MCF 10A (cell line): ENCODE results near the gene NCK2. TPM values are rescaled to one million over a fixed set of nuclear protein-coding genes. Genes with fewer than 3 reads are reported as not detected.
"Not testable (repeated sequence)": the region's sequence is repeated elsewhere in the genome, so short reads cannot be mapped to it uniquely, and the experiment has no call there.

Experiments used
- BruUV-seq: library from RNA; stranded (reverse); fragments of 400-500 nt; replicated peaks from 2 replicates; lab custom pipeline; 2021; lab: Mats Ljungman, UMichigan
- CTCF ChIA-PET: fragments of 300-600 bp; sonication (Branson Sonifier 250); formaldehyde crosslinking; extraction: SDS; loops from one replicate; lab custom pipeline; 2021; ENCODE audit warnings: antibody characterized with exemption, inconsistent platforms; lab: Yijun Ruan, JAX
- POLR2A ChIA-PET: fragments of 300-600, 350-650 bp; sonication (Branson Sonifier 250); formaldehyde crosslinking; extraction: SDS; loops from one replicate; lab custom pipeline; 2020; ENCODE audit warnings: antibody characterized with exemption, inconsistent platforms; lab: Yijun Ruan, JAX
- DNase-seq: peaks from one replicate; pipeline ENCODE4 v3.0.0-alpha.2; 2018; ENCODE audit not compliant: unreplicated experiment
- H3K27ac Mint-ChIP-seq: one replicate; pipeline ENCODE4 v1.8.0; 2022; ENCODE audit warnings: mild to moderate bottlenecking, low read depth, mixed read lengths; ENCODE audit not compliant: unreplicated experiment
- H3K27me3 Mint-ChIP-seq: one replicate; pipeline ENCODE4 v1.8.0; 2022; ENCODE audit warnings: mixed read lengths; ENCODE audit not compliant: insufficient read depth, unreplicated experiment
- H3K36me3 Mint-ChIP-seq: one replicate; pipeline ENCODE4 v1.8.0; 2022; ENCODE audit warnings: mild to moderate bottlenecking, moderate library complexity, mixed read lengths; ENCODE audit not compliant: insufficient read depth, unreplicated experiment
- H3K4me1 Mint-ChIP-seq: one replicate; pipeline ENCODE4 v1.8.0; 2022; ENCODE audit warnings: mixed read lengths; ENCODE audit not compliant: insufficient read depth, unreplicated experiment
- H3K4me3 Mint-ChIP-seq: one replicate; pipeline ENCODE4 v1.8.0; 2022; ENCODE audit warnings: mild to moderate bottlenecking, moderate library complexity, mixed read lengths; ENCODE audit not compliant: unreplicated experiment
- H3K9me3 Mint-ChIP-seq: one replicate; pipeline ENCODE4 v1.8.0; 2022; ENCODE audit warnings: mixed read lengths; ENCODE audit not compliant: unreplicated experiment
- CTCF ChIP-seq: fragments of 200-600 bp; IDR thresholded peaks from one replicate; pipeline ENCODE4 v1.8.0; 2022; ENCODE audit warnings: antibody characterized with exemption, mild to moderate bottlenecking; ENCODE audit not compliant: unreplicated experiment
- intact Hi-C: fragments of 100-400 bp; cut with micrococcal nuclease; formaldehyde crosslinking; loops from 2 replicates; pipeline ENCODE4 v1.14.1; 2022
- total RNA-seq: library from RNA; stranded (reverse); gene quantifications from 2 replicates; pipeline ENCODE4 v1.2.3, GENCODE V29; 2022

The NCK2 gene
- total RNA-seq, 1 experiment from 2014 or later, result 36.5 TPM

- no peak for TF ChIP-seq CTCF
- no peak overlapping the region for H3K27ac Mint-ChIP-seq
- POLR2A ChIA-PET, result no interaction called here
- H3K4me3 Mint-ChIP-seq, result no peak overlapping the region
- intact Hi-C loops, result no loop called here
- CTCF ChIA-PET, result interaction anchor here (0.6 to 1.6 kb wide), 2 partner anchors 9 to 178 kb away, joined by 3 read pairs; no protein-coding TSS in a partner anchor
- no TSS peak for BruUV-seq
- no peak for DNase-seq
- H3K27me3 Mint-ChIP-seq, result no peaks in the 10 kb centered on the region
- peaks cover 10% of the 10 kb centered on the region for H3K4me1 Mint-ChIP-seq
- H3K9me3 Mint-ChIP-seq, result no peaks in the 10 kb centered on the region
- peaks cover 9% of the 10 kb centered on the region for H3K36me3 Mint-ChIP-seq
These were observed 10.3 kb downstream of the NCK2 start for GRCh38 chr2:105754994-105755393.

DNA sequence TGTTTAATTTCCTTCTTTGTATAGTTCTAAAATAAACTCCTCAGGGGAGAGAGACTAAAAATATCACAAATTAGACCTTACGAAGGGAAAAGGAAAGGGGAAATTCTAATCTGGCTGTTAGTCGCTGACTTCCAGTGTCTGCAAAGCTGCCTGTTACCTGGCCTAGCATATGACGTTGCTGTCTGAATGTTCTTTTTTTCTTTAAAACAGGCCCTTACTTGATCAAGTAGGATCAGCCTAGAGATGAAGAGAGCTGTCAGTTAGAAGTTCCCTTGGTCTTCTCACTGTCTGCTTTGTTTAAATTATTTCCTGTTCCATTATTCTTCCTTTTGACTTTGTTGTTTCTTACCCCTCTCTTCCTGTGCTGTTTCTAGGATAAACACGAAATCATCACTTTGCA, 11.2 kb downstream of the NCK2 start:
- Mint-ChIP-seq H3K27me3 (no peaks in the 10 kb centered on the region), H3K4me1 (peaks cover 5% of the 10 kb centered on the region), H3K36me3 (peaks cover 11% of the 10 kb centered on the region), H3K27ac (no peak overlapping the region), H3K9me3 (no peaks in the 10 kb centered on the region), H3K4me3 (no peak overlapping the region)
- BruUV-seq, result no TSS peak
- intact Hi-C loops, result no loop called here
- CTCF ChIA-PET, result interaction anchor here (0.5 to 1.6 kb wide), 3 partner anchors 8 to 179 kb away, joined by 3 to 4 read pairs (median 3); no protein-coding TSS in a partner anchor
- DNase-seq, result no peak
- TF ChIP-seq CTCF, result no peak
- POLR2A ChIA-PET, result no interaction called here

DNA sequence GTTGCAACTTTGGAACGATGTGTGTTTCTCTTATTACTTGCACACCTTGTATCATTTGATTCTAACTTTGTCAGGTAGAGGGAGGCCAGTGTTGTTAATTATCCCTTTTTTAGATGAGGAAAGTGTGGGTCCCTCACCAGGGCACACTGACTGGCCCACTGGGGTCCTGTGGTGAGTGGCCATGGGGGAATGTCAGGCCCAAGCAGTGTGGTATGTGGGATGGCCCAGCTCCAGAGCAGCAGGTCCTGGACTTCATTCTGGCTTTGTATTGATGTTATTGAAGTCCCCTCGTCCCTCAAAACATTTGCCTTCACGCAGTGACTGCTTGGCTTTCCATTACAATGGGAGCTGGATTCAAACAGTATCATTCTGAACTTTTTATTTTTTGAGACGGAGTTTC, 11.7 kb downstream of the NCK2 start:
- Mint-ChIP-seq H3K4me3 (no peak overlapping the region), H3K27me3 (no peaks in the 10 kb centered on the region), H3K4me1 (peaks cover 5% of the 10 kb centered on the region), H3K27ac (no peak overlapping the region), H3K9me3 (no peaks in the 10 kb centered on the region), H3K36me3 (peaks cover 14% of the 10 kb centered on the region)
- intact Hi-C loops, result no loop called here
- DNase-seq, result no peak
- no peak for TF ChIP-seq CTCF
- BruUV-seq, result no TSS peak
- ChIA-PET CTCF (interaction anchor here (1.5 to 1.6 kb wide), 2 partner anchors 9 to 180 kb away, joined by 3 to 4 read pairs; no protein-coding TSS in a partner anchor), POLR2A (no interaction called here)

DNA sequence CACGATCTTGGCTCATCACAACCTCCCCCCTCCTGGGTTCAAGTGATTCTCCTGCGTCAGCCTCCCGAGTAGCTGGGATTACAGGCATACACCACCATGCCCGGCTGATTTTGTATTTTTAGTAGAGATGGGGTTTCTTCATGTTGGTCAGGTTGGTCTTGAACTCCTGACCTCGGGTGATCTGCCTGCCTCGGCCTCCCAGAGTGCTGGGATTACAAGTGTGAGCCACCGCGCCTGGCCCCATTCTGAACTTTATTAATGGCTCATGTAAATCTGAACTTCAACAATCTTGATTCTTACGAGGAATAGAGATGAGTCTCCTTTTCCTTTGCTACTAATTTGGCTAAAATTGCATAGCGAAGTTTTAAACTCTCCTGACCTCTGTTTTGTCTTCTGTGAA, 12.2 kb downstream of the NCK2 start:
- DNase-seq, POLR2A ChIA-PET, H3K27ac Mint-ChIP-seq, H3K4me1 Mint-ChIP-seq, H3K9me3 Mint-ChIP-seq, BruUV-seq, H3K4me3 Mint-ChIP-seq, intact Hi-C loops, H3K27me3 Mint-ChIP-seq: not testable (repeated sequence)
- CTCF ChIA-PET, result interaction anchor here (1.5 kb wide), 1 partner anchor 9 kb away, joined by 4 read pairs; no protein-coding TSS in a partner anchor
- H3K36me3 Mint-ChIP-seq, result peaks cover 14% of the 10 kb centered on the region

DNA sequence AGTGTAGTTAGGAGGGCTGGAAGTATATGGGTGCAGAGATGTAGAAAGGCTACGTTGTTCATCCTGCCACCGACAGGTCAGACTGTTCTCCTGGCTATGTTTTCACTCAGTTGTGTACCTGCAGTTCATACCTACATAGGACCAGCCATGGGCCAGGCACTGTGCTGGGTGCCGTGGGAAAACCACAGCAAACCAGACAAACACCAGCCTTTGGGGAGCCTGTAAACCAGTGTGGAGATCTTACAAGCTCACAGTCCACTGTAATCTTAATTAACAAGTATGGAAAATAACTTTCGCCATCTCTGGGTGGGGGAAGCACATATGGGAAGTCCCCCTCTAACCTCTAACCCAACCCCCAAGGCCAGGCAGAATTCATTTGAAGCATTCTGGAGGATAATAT, 12.7 kb downstream of the NCK2 start:
- H3K4me3 Mint-ChIP-seq, result no peak overlapping the region
- H3K4me1 Mint-ChIP-seq, result peaks cover 5% of the 10 kb centered on the region
- H3K36me3 Mint-ChIP-seq, result peaks cover 14% of the 10 kb centered on the region
- POLR2A ChIA-PET, result no interaction called here
- no peaks in the 10 kb centered on the region for H3K27me3 Mint-ChIP-seq
- DNase-seq, result no peak
- CTCF ChIA-PET, result interaction anchor here (0.7 kb wide), 2 partner anchors 8 to 101 kb away, joined by 3 read pairs; no protein-coding TSS in a partner anchor
- BruUV-seq, result no TSS peak
- H3K27ac Mint-ChIP-seq, result no peak overlapping the region
- H3K9me3 Mint-ChIP-seq, result no peaks in the 10 kb centered on the region
- TF ChIP-seq CTCF, result no peak
- intact Hi-C loops, result no loop called here
